Measurements from ENCODE around the gene MAP1S. TPM values are rescaled to one million over a fixed set of nuclear protein-coding genes. Genes with fewer than 3 reads are reported as not detected.

Gene MAP1S
- polyA plus RNA-seq, 1 donor from 2014 or later: 5.8 TPM

DNA sequence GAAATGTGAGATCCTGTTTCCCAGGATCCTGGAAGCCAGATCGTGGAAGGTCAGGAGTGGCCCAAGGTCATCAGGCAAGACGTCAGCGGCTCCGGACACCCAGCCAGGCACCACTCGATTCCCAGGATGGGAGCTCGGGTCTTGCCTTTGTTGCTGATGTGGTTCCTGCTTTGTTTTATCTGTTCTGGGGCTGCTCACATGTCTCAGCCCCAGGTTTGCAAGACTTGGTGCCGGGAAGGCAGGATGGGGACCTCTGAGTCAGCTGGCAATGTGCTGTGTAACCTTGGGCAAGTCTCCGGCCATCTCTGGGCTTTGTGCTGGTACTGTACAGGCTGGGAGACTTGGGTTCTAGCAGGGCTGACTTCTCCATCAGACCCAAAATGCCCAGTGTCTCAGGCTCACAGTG lies 30.6 kb downstream of the MAP1S start:
- Histone ChIP-seq H3K27me3 (ENCODE audit: insufficient read depth, low read depth, low read length) (no peaks in the 10 kb centered on the region), H3F3A (ENCODE audit: insufficient read depth, low read length, poor library complexity, severe bottlenecking) (no peaks in the 10 kb centered on the region), H2AFZ (ENCODE audit: low read depth, low read length) (no peak overlapping the region), H3K27ac (ENCODE audit: low read length) (no peak overlapping the region), H3K36me3 (ENCODE audit: insufficient read depth, low read length) (no peaks in the 10 kb centered on the region), H3K4me3 (ENCODE audit: low read length) (peak overlapping the region; percentile 94), H4K20me1 (ENCODE audit: insufficient read depth) (no peaks in the 10 kb centered on the region), H3K79me2 (replicated peaks; ENCODE audit: insufficient read depth, low read length) (peaks cover 20% of the 10 kb centered on the region), H3K9ac (ENCODE audit: low read length) (no peak overlapping the region), H3K4me2 (ENCODE audit: low read length) (no peak overlapping the region), H3K9me3 (ENCODE audit: low read length) (no peaks in the 10 kb centered on the region), H3K9me2 (ENCODE audit: insufficient read depth, low read length) (no peaks in the 10 kb centered on the region)
- no peak for TF ChIP-seq TAF1 (IDR thresholded peaks at IDR 0.05; ENCODE audit: low read depth)
- no peak for TF ChIP-seq REST (IDR thresholded peaks at IDR 0.05; ENCODE audit: borderline replicate concordance)
- TF ChIP-seq POLR2AphosphoS5 (IDR thresholded peaks at IDR 0.05): no peak
- no peak for TF ChIP-seq SMC3 (conservative IDR thresholded peaks at IDR 0.05; ENCODE audit: poor library complexity)
- no peak for TF ChIP-seq EP300 (conservative IDR thresholded peaks at IDR 0.05; ENCODE audit: poor library complexity, severe bottlenecking)
- no peak for TF ChIP-seq EZH2 (IDR thresholded peaks at IDR 0.05; ENCODE audit: borderline replicate concordance, insufficient read depth, low read length, poor library complexity, severe bottlenecking)
- no peak for TF ChIP-seq MXI1 (conservative IDR thresholded peaks at IDR 0.05; ENCODE audit: poor library complexity, severe bottlenecking)
- TF ChIP-seq RAD21 (conservative IDR thresholded peaks at IDR 0.05): no peak

- H3K36me3 ChIP-seq (ENCODE audit: insufficient read depth, low read length): no peaks in the 10 kb centered on the region
- no peaks in the 10 kb centered on the region for H3K9me2 ChIP-seq (ENCODE audit: insufficient read depth, low read length)
- peaks cover 20% of the 10 kb centered on the region for H3K79me2 ChIP-seq (replicated peaks; ENCODE audit: insufficient read depth, low read length)
- H3K9me3 ChIP-seq (ENCODE audit: low read length): no peaks in the 10 kb centered on the region
- H3K27me3 ChIP-seq (ENCODE audit: insufficient read depth, low read depth, low read length): no peaks in the 10 kb centered on the region
- H3K4me3 ChIP-seq (ENCODE audit: low read length): no peak within 1 kb of the TSS
- TF ChIP-seq EZH2 (IDR thresholded peaks at IDR 0.05; ENCODE audit: borderline replicate concordance, insufficient read depth, low read length, poor library complexity, severe bottlenecking): no peak
- TF ChIP-seq TAF1 (IDR thresholded peaks at IDR 0.05; ENCODE audit: low read depth): no peak
- TF ChIP-seq REST (IDR thresholded peaks at IDR 0.05; ENCODE audit: borderline replicate concordance): no peak
- TF ChIP-seq SMC3 (conservative IDR thresholded peaks at IDR 0.05; ENCODE audit: poor library complexity): no peak
- no peak for TF ChIP-seq POLR2AphosphoS5 (IDR thresholded peaks at IDR 0.05)
- no peak for TF ChIP-seq CTCF (IDR thresholded peaks at IDR 0.05; ENCODE audit: poor library complexity, severe bottlenecking)
- no peak for TF ChIP-seq EP300 (conservative IDR thresholded peaks at IDR 0.05; ENCODE audit: poor library complexity, severe bottlenecking)
- TF ChIP-seq MXI1 (conservative IDR thresholded peaks at IDR 0.05; ENCODE audit: poor library complexity, severe bottlenecking): no peak
- TF ChIP-seq RAD21 (conservative IDR thresholded peaks at IDR 0.05): no peak
- H3K27ac ChIP-seq (ENCODE audit: low read length): no peak within 1 kb of the TSS
- H2AFZ ChIP-seq (ENCODE audit: low read depth, low read length): no peak within 1 kb of the TSS
- H3K9ac ChIP-seq (ENCODE audit: low read length): no peak within 1 kb of the TSS
- H4K20me1 ChIP-seq (ENCODE audit: insufficient read depth): no peaks in the 10 kb centered on the region
- no peak within 1 kb of the TSS for H3K4me2 ChIP-seq (ENCODE audit: low read length)
- no peaks in the 10 kb centered on the region for H3F3A ChIP-seq (ENCODE audit: insufficient read depth, low read length, poor library complexity, severe bottlenecking)
Measured at GRCh38 chr19:17751103-17751911, 32.0 kb downstream of the MAP1S start, which contains the start of gene FCHO1. Gene FCHO1 (plus strand): TSS chr19:17751477. CDS start chr19:17755165, 3,688 bp downstream.
